ENCODE data around the gene TEX22. TPM values are rescaled to one million over a fixed set of nuclear protein-coding genes. Genes with fewer than 3 reads are reported as not detected.

Gene TEX22
- total RNA-seq, 1 experiment from 2014 or later: 0.29 TPM

GRCh38 chr14:105420101-105420973 lies 22.0 kb downstream of the TEX22 start:
- peaks cover 17% of the 10 kb centered on the region for H3K4me1 ChIP-seq (ENCODE audit: insufficient read depth, low read length)
- ChIA-PET POLR2A (ENCODE audit: unreplicated experiment) (no interaction called here), CTCF (no interaction called here)
- no peak for TF ChIP-seq CTCF (conservative IDR thresholded peaks at IDR 0.05; ENCODE audit: low read depth, low read length)
- no peak for TF ChIP-seq EZH2 (IDR thresholded peaks at IDR 0.05; ENCODE audit: low read length, unreplicated experiment)
- no peak for TF ChIP-seq EZH2phosphoT487 (IDR thresholded peaks at IDR 0.05; ENCODE audit: borderline replicate concordance, low read length)
- no peaks in the 10 kb centered on the region for H3K9me3 ChIP-seq (ENCODE audit: low read length)
- no peak overlapping the region for H2AFZ ChIP-seq (ENCODE audit: low read length)
- ATAC-seq (peak; percentile 6), DNase-seq (no peak)
- peak overlapping the region; percentile 98 for H3K4me2 ChIP-seq (ENCODE audit: low read length)
- H3K27ac ChIP-seq (ENCODE audit: low read length): no peak overlapping the region; the same call in 1 of the 2 replicates
- H3K9me2 ChIP-seq (replicated peaks; ENCODE audit: low read length): no peaks in the 10 kb centered on the region
- 0 out of 2 replicates have a peak, but pooled peaks cover 3% of the 10 kb centered on the region for H4K20me1 ChIP-seq (ENCODE audit: low read length)
- peak overlapping the region; percentile 83 for H3K4me3 ChIP-seq (ENCODE audit: low read length)
- no peaks in the 10 kb centered on the region for H3F3A ChIP-seq (ENCODE audit: low read length, unreplicated experiment)
- H3K36me3 ChIP-seq (ENCODE audit: low read depth, low read length): no peaks in the 10 kb centered on the region
- no peaks in the 10 kb centered on the region for H3K27me3 ChIP-seq (ENCODE audit: low read length)
- H3K79me2 ChIP-seq (ENCODE audit: low read length): peaks cover 57% of the 10 kb centered on the region
- no TSS peak for BruUV-seq (replicated peaks)
- intact Hi-C loops (cut with micrococcal nuclease): no loop called here
- H3K9ac ChIP-seq (ENCODE audit: low read length): peak overlapping the region; percentile 85

GRCh38 chr14:105420974-105421674 lies 22.8 kb downstream of the TEX22 start:
- no peak; the same call in 1 of the 2 replicates for ATAC-seq
- no peaks in the 10 kb centered on the region for H3K9me3 ChIP-seq (ENCODE audit: low read length)
- intact Hi-C loops (cut with micrococcal nuclease): no loop called here
- TF ChIP-seq CTCF (conservative IDR thresholded peaks at IDR 0.05; ENCODE audit: low read depth, low read length) (no peak), EZH2phosphoT487 (IDR thresholded peaks at IDR 0.05; ENCODE audit: borderline replicate concordance, low read length) (no peak), EZH2 (IDR thresholded peaks at IDR 0.05; ENCODE audit: low read length, unreplicated experiment) (no peak)
- H3K27me3 ChIP-seq (ENCODE audit: low read length): no peaks in the 10 kb centered on the region
- peak overlapping the region; percentile 85 for H3K9ac ChIP-seq (ENCODE audit: low read length)
- H3K9me2 ChIP-seq (replicated peaks; ENCODE audit: low read length): no peaks in the 10 kb centered on the region
- 0 out of 2 replicates have a peak, but pooled peaks cover 3% of the 10 kb centered on the region for H4K20me1 ChIP-seq (ENCODE audit: low read length)
- peak overlapping the region; percentile 83 for H3K4me3 ChIP-seq (ENCODE audit: low read length)
- no TSS peak for BruUV-seq (replicated peaks)
- H3K79me2 ChIP-seq (ENCODE audit: low read length): peaks cover 65% of the 10 kb centered on the region
- ChIA-PET CTCF (no interaction called here), POLR2A (ENCODE audit: unreplicated experiment) (no interaction called here)
- no peak for DNase-seq
- H3K36me3 ChIP-seq (ENCODE audit: low read depth, low read length): no peaks in the 10 kb centered on the region
- H3K4me1 ChIP-seq (ENCODE audit: insufficient read depth, low read length): peaks cover 17% of the 10 kb centered on the region
- H3K4me2 ChIP-seq (ENCODE audit: low read length): peak overlapping the region; percentile 98
- no peak overlapping the region for H2AFZ ChIP-seq (ENCODE audit: low read length)
- H3K27ac ChIP-seq (ENCODE audit: low read length): no peak overlapping the region
- H3F3A ChIP-seq (ENCODE audit: low read length, unreplicated experiment): no peaks in the 10 kb centered on the region
